GM19395 (cell line): Measurements from ENCODE around the gene GMEB2.
A peak's percentile ranks its signal among the peaks of the same experiment; 100 is the strongest.
"Not testable (repeated sequence)": the region's sequence is repeated elsewhere in the genome, so short reads cannot be mapped to it uniquely, and the experiment has no call there.

Experiments used
- ATAC-seq: cut with Tn5 transposase; IDR thresholded peaks from one replicate; pipeline ENCODE4 v1.9.1; 2021; ENCODE audit warnings: mild to moderate bottlenecking, moderate library complexity; ENCODE audit not compliant: unreplicated experiment

GMEB2 gene, protein sequence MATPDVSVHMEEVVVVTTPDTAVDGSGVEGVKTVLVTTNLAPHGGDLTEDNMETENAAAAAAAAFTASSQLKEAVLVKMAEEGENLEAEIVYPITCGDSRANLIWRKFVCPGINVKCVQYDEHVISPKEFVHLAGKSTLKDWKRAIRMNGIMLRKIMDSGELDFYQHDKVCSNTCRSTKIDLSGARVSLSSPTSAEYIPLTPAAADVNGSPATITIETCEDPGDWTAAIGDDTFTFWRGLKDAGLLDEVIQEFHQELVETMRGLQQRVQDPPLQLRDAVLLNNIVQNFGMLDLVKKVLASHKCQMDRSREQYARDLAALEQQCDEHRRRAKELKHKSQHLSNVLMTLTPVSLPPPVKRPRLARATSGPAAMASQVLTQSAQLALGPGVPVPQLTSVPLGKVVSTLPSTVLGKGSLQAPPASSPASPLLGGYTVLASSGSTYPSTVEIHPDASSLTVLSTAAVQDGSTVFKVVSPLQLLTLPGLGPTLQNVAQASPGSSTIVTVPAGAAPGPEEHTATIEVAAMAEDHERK

GRCh38 chr20:63626424-63627128, at the start of gene GMEB2:
Gene GMEB2 (minus strand): TSS chr20:63627101. CDS start chr20:63619397, 7,704 bp downstream.
- ATAC-seq: peak; percentile 38

GRCh38 chr20:63675681-63676368, 48.9 kb upstream of the GMEB2 start:
- no peak for ATAC-seq

DNA sequence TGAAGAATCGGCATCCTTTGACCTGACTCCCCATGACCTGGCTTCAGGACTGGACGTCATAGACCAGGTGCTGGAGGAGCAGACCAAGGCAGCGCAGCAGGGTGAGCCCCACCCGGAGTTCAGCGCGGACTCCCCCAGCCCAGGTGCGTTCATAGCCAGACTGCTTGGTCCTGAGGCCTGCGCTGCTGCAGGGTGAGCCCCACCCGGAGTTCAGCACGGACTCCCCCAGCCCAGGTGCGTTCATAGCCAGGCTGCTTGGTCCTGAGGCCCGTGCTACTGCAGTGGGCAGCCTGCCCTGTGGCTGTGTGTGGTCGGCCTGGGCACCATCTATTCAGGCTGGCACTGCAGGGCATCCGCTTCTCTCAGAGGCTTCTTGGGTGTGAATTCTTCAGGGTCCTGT, 47.0 kb upstream of the GMEB2 start:
- no peak for ATAC-seq

DNA sequence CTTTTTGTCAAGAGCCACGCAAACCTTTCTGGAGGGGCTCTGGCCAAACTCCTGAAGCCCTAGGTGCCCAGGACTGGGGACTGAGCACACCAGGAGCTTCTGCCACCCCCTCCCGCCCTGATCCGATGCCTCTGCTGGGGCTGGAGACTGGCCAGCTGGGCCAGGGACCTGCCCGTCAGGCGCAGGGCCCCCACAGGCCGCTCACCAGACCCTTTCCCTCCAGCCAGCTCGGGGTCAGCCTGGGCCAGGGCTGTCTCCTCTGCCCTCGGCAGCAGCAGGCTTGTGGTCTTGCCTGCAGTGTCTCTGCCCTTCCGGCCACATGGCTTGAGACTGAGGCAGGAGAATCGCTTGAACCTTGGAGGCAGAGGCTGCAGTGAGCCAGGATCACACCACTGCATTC, 45.8 kb upstream of the GMEB2 start:
- ATAC-seq: no peak

DNA sequence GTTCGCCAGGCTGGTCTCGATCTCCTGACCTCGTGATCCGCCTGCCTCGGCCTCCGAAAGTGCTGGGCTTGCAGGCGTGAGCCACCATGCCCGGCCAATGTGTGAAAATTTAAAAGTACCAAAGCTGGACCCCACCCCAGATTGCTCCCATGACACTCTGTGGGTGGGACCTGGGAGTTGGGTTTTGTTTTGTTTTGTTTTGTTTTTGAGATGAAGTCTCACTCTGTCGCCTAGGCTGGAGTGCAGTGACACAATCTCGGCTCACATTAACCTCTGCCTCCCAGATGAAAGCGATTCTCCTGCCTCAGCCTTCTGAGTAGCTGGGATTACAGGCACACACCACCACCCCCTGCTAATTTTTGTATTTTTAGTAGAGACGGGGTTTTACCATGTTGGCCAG, 44.8 kb upstream of the GMEB2 start:
- ATAC-seq: not testable (repeated sequence)

GRCh38 chr20:63668351-63668750, 41.5 kb upstream of the GMEB2 start:
- no peak for ATAC-seq

DNA sequence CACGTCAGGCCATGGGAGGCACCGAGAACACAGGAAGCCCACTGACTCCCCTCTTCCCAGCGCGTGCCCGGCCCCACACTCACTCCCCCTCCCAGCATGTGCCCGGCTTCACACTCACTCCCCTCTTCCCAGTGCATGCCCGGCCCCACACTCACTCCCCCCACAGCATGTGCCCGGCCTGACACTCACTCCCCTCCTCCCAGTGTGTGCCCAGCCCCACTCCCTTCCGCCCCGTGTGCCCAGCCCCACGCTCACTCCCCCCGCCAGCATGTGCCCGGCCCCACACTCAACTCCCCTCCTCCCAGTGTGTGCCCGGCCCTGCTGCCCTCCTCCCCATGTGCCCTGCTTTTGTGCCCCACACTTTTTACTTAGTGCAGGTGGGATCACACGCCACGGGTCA, 41.0 kb upstream of the GMEB2 start:
- no peak for ATAC-seq

GRCh38 chr20:63665708-63666107, 38.8 kb upstream of the GMEB2 start:
- ATAC-seq: no peak

GRCh38 chr20:63664861-63665594, 38.1 kb upstream of the GMEB2 start:
- ATAC-seq: no peak

DNA sequence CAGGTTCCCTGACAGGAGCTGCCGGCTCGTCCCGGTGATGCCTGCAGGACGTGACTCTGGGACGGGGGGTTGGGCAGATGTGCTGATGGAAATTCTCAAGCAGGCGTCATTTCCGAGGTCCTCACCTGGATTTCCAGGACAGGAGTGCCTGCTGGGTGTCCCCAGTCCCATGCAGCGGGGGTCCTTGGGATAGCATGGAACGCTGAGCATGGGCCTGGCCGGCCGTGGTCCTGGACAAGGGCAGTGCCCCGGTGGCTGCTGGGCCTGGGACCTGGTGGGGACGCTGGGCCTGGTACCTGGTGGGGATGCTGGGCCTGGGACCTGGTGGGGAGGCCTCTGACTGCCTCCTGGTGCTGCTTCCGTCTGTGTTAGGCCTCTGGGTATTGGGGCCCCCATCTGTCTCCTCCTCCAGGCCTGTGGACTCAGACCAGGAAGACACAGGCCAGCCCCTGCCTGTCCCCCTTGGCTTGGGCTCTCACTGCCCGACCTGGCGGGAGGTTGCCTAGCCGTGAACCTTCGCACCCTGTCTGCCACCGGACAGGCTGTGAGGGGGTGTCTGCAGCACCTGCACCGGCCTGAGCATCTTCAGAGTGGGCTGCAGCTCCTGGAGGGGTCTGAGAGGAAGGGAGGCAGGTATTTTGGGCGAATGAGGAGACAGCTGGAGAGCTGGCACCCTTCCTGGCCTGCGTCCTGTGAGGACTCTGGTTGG, 37.4 kb upstream of the GMEB2 start:
- no peak for ATAC-seq

GRCh38 chr20:63663332-63664066, 36.6 kb upstream of the GMEB2 start:
- ATAC-seq: no peak

DNA sequence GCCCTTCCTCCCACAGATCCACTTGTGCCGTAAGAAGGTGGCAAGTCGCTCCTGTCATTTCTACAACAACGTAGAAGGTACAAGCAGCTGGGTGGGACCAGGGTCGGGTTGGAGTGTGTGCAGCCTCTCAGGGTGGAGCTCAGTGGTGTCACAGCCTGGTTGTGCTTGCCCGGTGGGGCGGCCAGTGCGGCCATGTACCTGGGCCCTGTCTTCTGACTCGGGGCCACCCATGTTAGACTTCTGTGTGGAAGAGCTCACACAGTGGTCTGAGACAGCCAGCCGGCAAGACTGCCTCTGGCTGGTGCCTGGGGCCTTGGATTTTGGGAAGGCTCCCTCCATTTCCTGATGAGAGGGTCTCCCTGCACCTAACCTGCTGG, 35.9 kb upstream of the GMEB2 start:
- ATAC-seq: no peak

GRCh38 chr20:63661959-63662812, 35.3 kb upstream of the GMEB2 start:
- no peak for ATAC-seq

DNA sequence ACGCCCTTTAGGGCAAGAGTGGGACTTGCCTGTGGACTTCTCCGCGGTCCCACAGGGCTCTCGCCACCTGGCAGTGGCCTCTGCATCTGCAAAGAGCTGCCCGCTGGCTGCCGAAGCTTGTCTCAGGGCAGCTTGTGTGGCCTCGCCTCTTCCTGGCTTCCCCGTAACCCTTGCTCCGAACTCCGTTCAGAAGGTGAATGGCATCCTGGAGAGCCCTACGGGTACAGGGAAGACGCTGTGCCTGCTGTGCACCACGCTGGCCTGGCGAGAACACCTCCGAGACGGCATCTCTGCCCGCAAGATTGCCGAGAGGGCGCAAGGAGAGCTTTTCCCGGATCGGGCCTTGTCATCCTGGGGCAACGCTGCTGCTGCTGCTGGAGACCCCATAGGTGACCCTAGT, 34.2 kb upstream of the GMEB2 start:
- no peak for ATAC-seq

GRCh38 chr20:63660622-63661021, 33.7 kb upstream of the GMEB2 start:
- ATAC-seq: no peak

DNA sequence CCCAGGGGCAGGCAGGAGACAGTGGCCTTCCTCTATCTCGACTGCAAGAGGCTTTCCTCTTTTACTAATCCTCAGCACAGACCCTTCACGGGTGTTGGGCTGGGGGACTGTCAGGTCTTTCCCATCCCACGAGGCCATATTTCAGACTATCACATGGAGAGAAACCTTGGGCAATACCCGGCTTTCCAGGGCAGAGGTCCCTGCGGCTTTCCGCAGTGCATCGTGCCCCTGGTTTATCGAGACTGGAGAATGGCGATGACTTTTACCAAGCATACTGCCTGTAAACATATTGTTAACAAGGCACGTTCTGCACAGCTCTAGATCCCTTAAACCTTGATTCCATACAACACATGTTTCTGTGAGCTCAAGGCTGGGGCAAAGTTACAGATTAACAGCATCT, 33.3 kb upstream of the GMEB2 start:
- not testable (repeated sequence) for ATAC-seq

GRCh38 chr20:63659370-63659769, 32.5 kb upstream of the GMEB2 start:
- no peak for ATAC-seq

GRCh38 chr20:63658749-63659187, 31.9 kb upstream of the GMEB2 start:
- peak; percentile 35 for ATAC-seq
